Stomach (tissue), 9 donors: ENCODE measurements around the gene ZNF385C. TPM values are rescaled to one million over a fixed set of nuclear protein-coding genes. Genes with fewer than 3 reads are reported as not detected.

Source experiments
- DNase-seq, 2 donors: peaks; one replicate each; pipeline versions ENCODE4 v3.0.0 to v3.0.0-alpha.2; 2013 to 2019
- H3K27ac ChIP-seq, 5 donors: fragments of 200-600 bp in 4 of 5; sonication (generic) in 4 of 5; one replicate each; pipeline ENCODE4 v1.5.1; 2013 to 2019; ENCODE audit warnings: mild to moderate bottlenecking in 1 of 5, moderate library complexity in 1 of 5
- H3K27me3 ChIP-seq, 3 donors: fragments of 200-600 bp; sonication (generic); one replicate each; pipeline ENCODE4 v1.5.1; 2017 to 2019; ENCODE audit warnings: mixed run types in 1 of 3
- H3K36me3 ChIP-seq, 4 donors: fragments of 200-600 bp; sonication (generic); 1 replicate in 3 of 4; 2 replicates in 1 of 4; pipeline ENCODE4 v1.5.1; 2016 to 2019
- H3K4me1 ChIP-seq, 4 donors: fragments of 200-600 bp; sonication (generic); one replicate each; pipeline ENCODE4 v1.5.1; 2016 to 2019
- H3K4me3 ChIP-seq, 4 donors: fragments of 200-600 bp; sonication (generic) in 3 of 4; one replicate each; pipeline ENCODE4 v1.5.1; 2016 to 2019; ENCODE audit warnings: mild to moderate bottlenecking in 1 of 4
- H3K9me3 ChIP-seq, 4 donors: fragments of 200-600 bp; sonication (generic); one replicate each; pipeline ENCODE4 v1.5.1; 2016 to 2019
- EP300 ChIP-seq: sonication (generic); formaldehyde crosslinking; IDR thresholded peaks from one replicate; pipeline ENCODE4 v1.6.1; 2017; ENCODE audit warnings: antibody characterized with exemption
- POLR2A ChIP-seq, 4 donors: fragments of 450-650 bp; IDR thresholded peaks; one replicate each; pipeline ENCODE4 v1.6.1; 2016; ENCODE audit warnings: antibody characterized with exemption in 4 of 4, control low read depth in 2 of 4, mild to moderate bottlenecking in 1 of 4, moderate library complexity in 1 of 4
- POLR2AphosphoS5 ChIP-seq, 3 donors: sonication (generic); formaldehyde crosslinking; IDR thresholded peaks; one replicate each; pipeline ENCODE4 v1.6.1; 2016; ENCODE audit warnings: antibody characterized with exemption in 3 of 3
- WGBS, 5 donors: extraction: QIAGEN DNeasy Blood & Tissue Kit in 3 of 5; methylation state at CpG; one replicate each; pipeline versions ENCODE4 v1.1.5 to v1.1.7; 2013 to 2018; 5-methylcytosine and 5-hydroxymethylcytosine counted together
- intact Hi-C: fragments of 100-400 bp; cut with DNase I; formaldehyde crosslinking; loops from one replicate; pipeline ENCODE4 v1.15.1; 2023; ENCODE audit warnings: low total_unique reads
- polyA plus RNA-seq, 3 donors: library from polyadenylated mRNA; stranded (reverse); fragments of 200-250 nt; gene quantifications; one replicate each; pipeline ENCODE4 v1.2.3, GENCODE V29; 2013
- total RNA-seq, 5 donors: library from RNA; depleted of rRNA; stranded (reverse); fragments of >200 nt; gene quantifications; one replicate each; pipeline versions ENCODE4 v1.1.0 to v1.2.3, GENCODE V29; 2014 to 2016
- TF ChIP-seq, protein P1 (sequence below), 7 experiments: fragments of 450-650 bp in 4 of 7; fragments of 200-600 bp in 3 of 7; sonication (generic) in 3 of 7; IDR thresholded peaks; one replicate each; pipeline ENCODE4 v1.5.1; 2016 to 2019; ENCODE audit warnings: antibody characterized with exemption in 7 of 7, control low read depth in 2 of 7, mild to moderate bottlenecking in 1 of 7
- donor health status: healthy with polysubstance abuse.
- donor health status: Bipolar disorder and iron deficiency.
- donor health status: healthy.

ZNF385C gene
- total and polyA plus RNA-seq, 8 donors = 0.31 to 1.4 (median 0.70) TPM; not detected in 4

DNA sequence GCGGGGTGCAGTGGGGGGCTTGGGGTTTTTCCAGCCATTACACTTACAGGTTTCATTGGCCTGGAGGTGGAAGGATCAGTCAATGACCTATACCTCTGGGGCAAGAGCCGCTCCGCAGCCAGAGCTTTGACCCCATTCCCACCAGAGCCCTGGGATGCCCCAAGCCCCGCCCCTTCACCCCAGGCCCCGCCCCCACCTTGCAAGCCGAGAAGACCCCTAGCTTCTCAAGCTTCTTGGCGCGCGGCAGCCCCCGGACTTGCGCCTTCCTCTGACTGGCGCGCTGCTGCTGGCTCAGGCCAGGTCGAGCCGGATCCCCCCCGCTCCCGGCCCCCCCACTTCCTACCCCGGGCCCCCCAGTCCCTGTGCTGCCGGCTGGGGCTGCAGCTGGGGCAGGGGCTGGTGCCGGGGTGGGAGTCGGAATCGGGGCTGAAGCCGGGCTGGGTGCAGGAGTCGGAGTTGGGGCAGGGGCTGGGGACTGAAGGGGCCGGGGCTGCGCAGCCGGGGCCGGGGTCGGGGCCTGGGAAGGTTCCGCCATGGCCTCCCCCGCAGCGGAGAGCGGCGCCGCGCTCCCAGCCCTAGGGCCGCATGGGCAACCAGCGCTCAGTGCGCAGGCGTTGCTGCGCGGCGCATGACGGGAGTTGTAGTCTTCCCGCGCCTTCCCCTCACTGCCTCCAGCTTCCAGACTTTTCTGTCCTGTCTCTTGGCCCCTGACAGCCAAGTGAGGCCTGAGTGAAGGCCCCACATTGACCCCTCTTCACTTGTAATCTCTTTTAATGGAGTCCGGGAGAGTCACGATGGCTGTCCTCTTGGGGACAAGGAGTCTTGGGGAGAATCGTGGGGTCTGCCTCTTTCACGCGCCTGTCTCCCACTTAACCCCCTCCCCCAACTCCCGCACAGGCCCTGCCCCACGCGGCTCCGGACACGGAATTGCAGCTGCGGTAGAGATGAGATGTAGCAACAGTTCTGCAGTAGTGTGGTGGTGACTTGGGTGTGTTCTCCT is 22.8 kb upstream of the ZNF385C start, which contains the start of gene KAT2A:
Gene KAT2A (minus strand): TSS at position 598 of the 1,000 bp plus-strand sequence. CDS start 63 bp downstream, at position 535.
- peak; percentile 28 to 96 (median 51) for TF ChIP-seq POLR2AphosphoS5 (IDR thresholded peaks at IDR 0.05)
- TF ChIP-seq, protein P1, sequence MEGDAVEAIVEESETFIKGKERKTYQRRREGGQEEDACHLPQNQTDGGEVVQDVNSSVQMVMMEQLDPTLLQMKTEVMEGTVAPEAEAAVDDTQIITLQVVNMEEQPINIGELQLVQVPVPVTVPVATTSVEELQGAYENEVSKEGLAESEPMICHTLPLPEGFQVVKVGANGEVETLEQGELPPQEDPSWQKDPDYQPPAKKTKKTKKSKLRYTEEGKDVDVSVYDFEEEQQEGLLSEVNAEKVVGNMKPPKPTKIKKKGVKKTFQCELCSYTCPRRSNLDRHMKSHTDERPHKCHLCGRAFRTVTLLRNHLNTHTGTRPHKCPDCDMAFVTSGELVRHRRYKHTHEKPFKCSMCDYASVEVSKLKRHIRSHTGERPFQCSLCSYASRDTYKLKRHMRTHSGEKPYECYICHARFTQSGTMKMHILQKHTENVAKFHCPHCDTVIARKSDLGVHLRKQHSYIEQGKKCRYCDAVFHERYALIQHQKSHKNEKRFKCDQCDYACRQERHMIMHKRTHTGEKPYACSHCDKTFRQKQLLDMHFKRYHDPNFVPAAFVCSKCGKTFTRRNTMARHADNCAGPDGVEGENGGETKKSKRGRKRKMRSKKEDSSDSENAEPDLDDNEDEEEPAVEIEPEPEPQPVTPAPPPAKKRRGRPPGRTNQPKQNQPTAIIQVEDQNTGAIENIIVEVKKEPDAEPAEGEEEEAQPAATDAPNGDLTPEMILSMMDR (IDR thresholded peaks at IDR 0.05) = no peak
- TF ChIP-seq POLR2A (IDR thresholded peaks at IDR 0.05) = peak in 1 of 4 donors; percentile 9
- intact Hi-C loops = no loop called here
- Histone ChIP-seq H3K4me3 (peak within 1 kb of the TSS; percentile 67 to 95 (median 93)), H3K9me3 (no peaks in the 10 kb centered on the region), H3K27ac (peak within 1 kb of the TSS; percentile 48 to 86 (median 58)), H3K4me1 (peaks cover 21 to 53% (median 38%) of the 10 kb centered on the region in 4 donors), H3K36me3 (peaks cover 17 to 45% (median 44%) of the 10 kb centered on the region in 4 donors), H3K27me3 (no peaks in the 10 kb centered on the region)
- 6 to 11% (median 7%) methylated on average over 29 to 57 of the region's 57 CpGs for WGBS, 5 donors
- peak; percentile 84 to 95 for DNase-seq

DNA sequence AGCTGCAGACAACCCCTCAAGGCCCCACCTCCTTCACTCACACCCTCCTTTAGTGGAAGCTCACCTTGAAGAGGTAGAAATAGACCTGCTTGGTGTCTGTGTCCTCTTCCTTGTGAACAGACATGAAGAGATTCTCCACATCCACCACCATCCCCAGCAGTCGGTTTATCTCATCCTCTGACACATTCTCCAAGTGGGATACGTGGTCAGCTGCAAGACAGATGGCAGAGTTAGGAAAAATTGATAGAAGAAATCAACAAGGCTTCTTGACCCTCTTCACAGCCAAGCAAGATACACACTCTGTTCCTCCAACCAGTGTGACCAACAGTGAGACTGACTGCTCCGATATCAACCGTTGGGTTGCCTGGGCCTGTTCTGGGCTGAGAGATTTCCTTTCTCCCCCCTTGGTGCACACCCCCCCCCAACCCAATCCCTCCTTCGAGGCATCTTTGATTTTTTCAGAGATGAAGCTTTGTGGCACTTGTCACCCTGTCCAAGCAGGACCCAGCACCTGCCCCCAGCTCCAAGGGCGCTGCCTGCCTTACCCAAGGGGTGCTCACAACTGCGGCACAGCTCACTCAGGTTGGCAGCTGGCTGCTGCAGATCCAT is 22.0 kb upstream of the ZNF385C start:
- Histone ChIP-seq H3K27me3 (no peaks in the 10 kb centered on the region), H3K4me3 (peak overlapping the region; percentile 67 to 95 (median 93)), H3K9me3 (no peaks in the 10 kb centered on the region), H3K4me1 (peaks cover 21 to 53% (median 38%) of the 10 kb centered on the region in 4 donors), H3K36me3 (peaks cover 11 to 45% (median 44%) of the 10 kb centered on the region in 4 donors), H3K27ac (peak overlapping the region in 2 of 5 donors; percentile 70 to 86)
- intact Hi-C loops = no loop called here
- 37 to 51% (median 42%) methylated on average over 7 of the region's 7 CpGs for WGBS, 5 donors
- no peak for DNase-seq
- TF ChIP-seq POLR2AphosphoS5 (IDR thresholded peaks at IDR 0.05) (no peak), EP300 (no peak), POLR2A (IDR thresholded peaks at IDR 0.05) (no peak)
- TF ChIP-seq, protein P1 (IDR thresholded peaks at IDR 0.05) = no peak

DNA sequence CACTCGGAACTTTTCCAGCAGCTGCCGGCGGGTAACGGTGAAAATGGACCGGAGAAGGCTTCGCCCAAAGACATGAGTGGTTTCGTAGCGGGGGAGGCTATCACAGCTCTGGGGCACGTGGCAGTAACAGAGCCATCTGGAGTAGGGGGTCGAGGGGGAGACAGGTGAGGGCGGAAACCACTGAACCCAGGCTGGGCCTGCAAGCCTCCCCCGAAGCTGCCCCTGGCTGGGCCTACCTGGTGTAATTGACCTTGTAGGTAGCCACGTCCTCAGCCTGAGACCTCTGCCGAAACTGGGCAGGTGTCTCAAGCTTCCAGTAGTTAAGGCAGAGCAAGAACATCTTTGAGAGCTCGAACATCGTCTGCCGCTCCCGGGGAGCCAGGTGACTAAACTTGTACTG is 21.0 kb upstream of the ZNF385C start:
- DNase-seq = no peak
- peaks cover 5 to 47% (median 41%) of the 10 kb centered on the region in 4 donors for H3K36me3 ChIP-seq
- no peak overlapping the region for H3K4me3 ChIP-seq
- H3K27ac ChIP-seq = no peak overlapping the region
- TF ChIP-seq POLR2AphosphoS5 (IDR thresholded peaks at IDR 0.05) (no peak), EP300 (no peak), POLR2A (IDR thresholded peaks at IDR 0.05) (no peak)
- TF ChIP-seq, protein P1 (IDR thresholded peaks at IDR 0.05) = no peak
- no peaks in the 10 kb centered on the region for H3K9me3 ChIP-seq
- no peaks in the 10 kb centered on the region for H3K27me3 ChIP-seq
- intact Hi-C loops = loop anchor here (5.0 kb wide), 1 partner anchor 157 kb away; no protein-coding TSS in a partner anchor
- WGBS, 5 donors = 87 to 92% (median 87%) methylated on average over 16 to 18 of the region's 18 CpGs
- peaks cover 21 to 53% (median 38%) of the 10 kb centered on the region in 4 donors for H3K4me1 ChIP-seq

DNA sequence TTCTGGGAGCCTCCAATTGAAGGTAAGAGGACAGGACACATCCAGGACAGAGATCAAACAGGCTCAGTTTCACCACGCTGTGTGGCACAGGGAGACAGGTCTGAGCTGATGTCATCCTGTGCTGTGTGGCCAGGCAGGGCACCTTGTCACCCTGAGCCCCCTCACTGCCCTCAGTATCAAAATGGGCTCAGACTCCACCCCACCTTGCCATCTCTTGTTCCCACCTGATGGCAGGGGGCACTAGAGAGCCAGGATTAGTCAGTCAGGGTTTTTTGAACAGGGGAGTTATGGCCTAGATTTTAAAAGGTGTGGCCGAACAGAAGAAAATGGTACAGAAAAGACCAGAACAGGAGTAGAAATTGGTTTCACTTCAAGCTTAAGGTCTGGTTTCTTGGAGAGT is 20.3 kb upstream of the ZNF385C start:
- peak; percentile 50 to 63 for DNase-seq
- Histone ChIP-seq H3K27ac (no peak overlapping the region), H3K27me3 (no peaks in the 10 kb centered on the region), H3K9me3 (no peaks in the 10 kb centered on the region), H3K36me3 (peaks cover 5 to 55% (median 44%) of the 10 kb centered on the region in 4 donors), H3K4me1 (peaks cover 21 to 54% (median 39%) of the 10 kb centered on the region in 4 donors), H3K4me3 (no peak overlapping the region)
- TF ChIP-seq POLR2A (IDR thresholded peaks at IDR 0.05) = no peak
- TF ChIP-seq, protein P1 (IDR thresholded peaks at IDR 0.05) = peak in 3 of 7 experiments; percentile 29 to 47 (median 38)
- no peak for TF ChIP-seq POLR2AphosphoS5 (IDR thresholded peaks at IDR 0.05)
- TF ChIP-seq EP300 = no peak
- intact Hi-C loops = loop anchor here (5.0 kb wide), 1 partner anchor 156 kb away; no protein-coding TSS in a partner anchor
- 52 to 76% (median 61%) methylated on average over 2 of the region's 2 CpGs for WGBS, 5 donors
